A673 (cell line): ENCODE measurements around the gene ALDH3B1. TPM values are rescaled to one million over a fixed set of nuclear protein-coding genes. Genes with fewer than 3 reads are reported as not detected.

Source experiments
- BruUV-seq: library from RNA; stranded (reverse); fragments of 400-500 nt; replicated peaks from 2 replicates; lab custom pipeline; 2021; lab: Mats Ljungman, UMichigan
- CTCF ChIA-PET: fragments of 300-600 bp; sonication (Branson Sonifier 250); formaldehyde crosslinking; loops from one replicate; lab custom pipeline; 2022; ENCODE audit warnings: antibody characterized with exemption; lab: Charles Lee
- POLR2A ChIA-PET: fragments of 300-600 bp; sonication (Branson Sonifier 250); formaldehyde crosslinking; loops from one replicate; lab custom pipeline; 2022; ENCODE audit warnings: antibody characterized with exemption; ENCODE audit not compliant: low non-redundant PET; lab: Charles Lee
- DNase-seq: peaks from one replicate; pipeline ENCODE4 v3.0.0-alpha.2; 2015; ENCODE audit warnings: low spot score
- H3K27ac ChIP-seq: fragments of 200-600 bp; sonication (generic); 2 replicates; pipeline ENCODE4 v1.5.1; 2016; ENCODE audit warnings: mixed run types, low read depth, mild to moderate bottlenecking, mixed read lengths, antibody characterized with exemption, low read length; ENCODE audit not compliant: poor library complexity, severe bottlenecking
- H3K27me3 ChIP-seq: fragments of 200-600 bp; sonication (generic); replicated peaks from 2 replicates; pipeline ENCODE4 v1.6.1; 2017; ENCODE audit warnings: mixed run types, low read depth, mild to moderate bottlenecking, mixed read lengths, antibody characterized with exemption, low read length; ENCODE audit not compliant: insufficient read depth, poor library complexity
- H3K36me3 ChIP-seq: fragments of 200-600 bp; sonication (generic); 2 replicates; pipeline ENCODE4 v1.6.1; 2016; ENCODE audit warnings: mixed run types, mild to moderate bottlenecking, mixed read lengths, antibody characterized with exemption, low read length; ENCODE audit not compliant: insufficient read depth, poor library complexity, severe bottlenecking
- H3K4me1 ChIP-seq: fragments of 200-600 bp; sonication (generic); 2 replicates; pipeline ENCODE4 v1.6.1; 2017; ENCODE audit warnings: mixed run types, mild to moderate bottlenecking, mixed read lengths, antibody characterized with exemption, low read length; ENCODE audit not compliant: insufficient read depth, poor library complexity, severe bottlenecking
- H3K4me3 ChIP-seq: fragments of 200-600 bp; sonication (generic); 2 replicates; pipeline ENCODE4 v1.5.1; 2016; ENCODE audit warnings: low read depth, mixed run types, mild to moderate bottlenecking, mixed read lengths, low read length; ENCODE audit not compliant: poor library complexity, severe bottlenecking
- H3K9me3 ChIP-seq: fragments of 200-600 bp; sonication (generic); 2 replicates; pipeline ENCODE4 v1.6.1; 2016; ENCODE audit warnings: mixed run types, low read depth, mild to moderate bottlenecking, mixed read lengths, antibody characterized with exemption, low read length; ENCODE audit not compliant: poor library complexity, severe bottlenecking
- CTCF ChIP-seq: fragments of 300-800, 200-600 bp; sonication (generic); conservative IDR thresholded peaks from 2 replicates; pipeline ENCODE4 v1.5.1; 2017; ENCODE audit warnings: low read depth, mild to moderate bottlenecking, antibody characterized with exemption, low read length, moderate library complexity, mixed read lengths
- EZH2 ChIP-seq: fragments of 200-600 bp; sonication (generic); IDR thresholded peaks from 2 replicates; pipeline ENCODE4 v1.6.1; 2017; ENCODE audit warnings: borderline replicate concordance, low read depth, mild to moderate bottlenecking, mixed read lengths, antibody characterized with exemption, low read length; ENCODE audit not compliant: poor library complexity, severe bottlenecking
- intact Hi-C: fragments of 100-400 bp; cut with micrococcal nuclease; formaldehyde crosslinking; loops from one replicate; pipeline ENCODE4 v1.10.0; 2022; ENCODE audit not compliant: unreplicated experiment
- total RNA-seq: library from RNA; stranded (reverse); gene quantifications from 2 replicates; pipeline ENCODE4 v1.2.3, GENCODE V29; 2021

ALDH3B1 gene
- total RNA-seq, 1 experiment from 2014 or later = not detected

DNA sequence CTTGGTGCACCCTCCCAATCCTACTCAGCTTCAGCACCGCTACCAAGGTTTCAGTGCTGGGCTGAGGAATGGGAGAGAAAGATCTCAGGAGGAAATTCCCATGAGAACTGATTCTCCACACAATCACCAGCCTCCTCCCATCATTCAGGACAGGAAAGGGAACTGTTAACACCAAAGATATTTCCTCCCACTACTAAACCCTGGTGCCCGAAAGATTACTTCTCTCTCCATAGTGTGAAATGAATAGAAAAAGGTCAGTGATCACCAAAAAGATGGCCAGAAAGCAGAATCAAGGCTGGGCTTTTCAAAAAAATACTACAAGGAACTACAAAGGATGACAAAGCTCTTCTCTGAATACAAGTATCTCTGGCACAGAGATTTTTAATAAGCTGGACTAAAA is 54.8 kb downstream of the ALDH3B1 start:
- ChIA-PET POLR2A (no interaction called here), CTCF (no interaction called here)
- Histone ChIP-seq H3K27ac (no peak overlapping the region), H3K36me3 (peaks cover 48% of the 10 kb centered on the region), H3K9me3 (no peaks in the 10 kb centered on the region), H3K27me3 (no peaks in the 10 kb centered on the region), H3K4me3 (no peak overlapping the region), H3K4me1 (no peaks in the 10 kb centered on the region)
- intact Hi-C loops = no loop called here
- TF ChIP-seq EZH2 (no peak), CTCF (no peak)
- no peak for DNase-seq
- no TSS peak for BruUV-seq

DNA sequence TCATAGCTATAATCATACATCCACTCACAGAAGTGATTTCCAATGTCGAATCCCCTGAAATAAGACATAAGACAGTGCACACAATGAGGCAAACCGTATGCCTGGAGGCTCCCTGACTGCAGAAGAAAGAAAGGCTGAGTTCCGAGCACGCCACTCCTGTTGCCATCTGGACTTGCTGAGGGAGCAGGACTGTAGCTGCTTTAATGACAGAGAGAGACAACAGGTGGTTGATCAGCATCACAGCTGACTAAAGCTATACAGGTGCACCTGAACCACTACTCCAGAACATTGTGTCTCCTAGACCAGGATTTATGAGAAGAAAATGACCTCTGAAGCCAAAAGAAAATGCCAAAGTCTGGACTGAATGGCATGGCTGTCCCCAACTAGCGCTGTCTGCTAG is 55.7 kb downstream of the ALDH3B1 start:
- TF ChIP-seq EZH2 (no peak), CTCF (no peak)
- peaks cover 49% of the 10 kb centered on the region for H3K36me3 ChIP-seq
- no peaks in the 10 kb centered on the region for H3K27me3 ChIP-seq
- intact Hi-C loops = no loop called here
- no peak for DNase-seq
- no peaks in the 10 kb centered on the region for H3K9me3 ChIP-seq
- H3K4me1 ChIP-seq = no peaks in the 10 kb centered on the region
- CTCF ChIA-PET = no interaction called here
- H3K27ac ChIP-seq = no peak overlapping the region
- BruUV-seq = no TSS peak
- no peak overlapping the region for H3K4me3 ChIP-seq
- POLR2A ChIA-PET = no interaction called here

DNA sequence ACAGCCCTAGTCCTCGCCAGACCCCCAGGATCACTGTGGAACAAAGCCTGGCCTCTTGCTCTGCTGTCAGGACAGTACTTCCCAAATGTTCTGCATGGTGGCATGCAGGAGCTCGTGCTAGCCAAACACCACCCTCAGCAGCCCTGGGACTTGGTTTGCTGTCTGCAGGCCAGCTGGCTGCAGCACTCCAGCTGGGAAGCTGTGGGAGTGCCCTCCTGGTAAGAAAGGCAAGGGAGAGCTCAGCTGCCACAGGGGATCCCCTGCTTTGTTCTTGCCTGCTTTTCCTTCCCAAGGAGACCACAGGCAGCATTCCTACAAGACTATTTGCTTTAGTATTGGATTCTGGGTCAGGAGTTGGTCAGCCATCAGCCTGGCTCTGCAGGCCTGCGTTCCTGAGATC is 56.6 kb downstream of the ALDH3B1 start:
- no TSS peak for BruUV-seq
- Histone ChIP-seq H3K27me3 (no peaks in the 10 kb centered on the region), H3K4me3 (no peak overlapping the region), H3K27ac (no peak overlapping the region), H3K4me1 (no peaks in the 10 kb centered on the region), H3K9me3 (no peaks in the 10 kb centered on the region), H3K36me3 (peaks cover 43% of the 10 kb centered on the region)
- TF ChIP-seq EZH2 (no peak), CTCF (no peak)
- CTCF ChIA-PET = no interaction called here
- POLR2A ChIA-PET = no interaction called here
- no peak for DNase-seq
- intact Hi-C loops = no loop called here
